ENCODE results near the gene MYO18A.
A peak's percentile ranks its signal among the peaks of the same experiment; 100 is the strongest.

The MYO18A gene

GRCh38 chr17:29146369-29146972 lies 33.7 kb downstream of the MYO18A start:
- no peak for DNase-seq

GRCh38 chr17:29145289-29146073 lies 34.7 kb downstream of the MYO18A start:
- peak; percentile 69 for DNase-seq

DNA sequence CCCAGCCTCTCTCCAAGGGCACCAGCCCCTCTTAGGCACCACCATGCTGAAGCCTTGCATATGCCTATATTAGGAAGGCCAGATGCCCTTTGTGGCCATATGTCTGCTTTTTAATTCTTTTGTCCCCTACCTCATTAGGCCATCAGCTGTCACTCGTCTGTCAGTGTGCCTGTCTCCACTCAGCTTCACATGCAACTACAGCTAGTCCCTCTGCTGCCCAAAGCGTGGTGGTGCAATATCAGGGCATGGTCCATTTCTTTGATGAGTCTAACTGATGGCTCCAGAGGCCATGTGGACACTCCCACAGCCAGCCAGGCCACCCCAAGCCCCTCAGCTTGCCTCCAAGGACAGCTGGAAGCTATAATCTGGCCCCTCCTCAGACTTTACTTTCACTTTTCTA lies 36.3 kb downstream of the MYO18A start:
- no peak for DNase-seq

DNA sequence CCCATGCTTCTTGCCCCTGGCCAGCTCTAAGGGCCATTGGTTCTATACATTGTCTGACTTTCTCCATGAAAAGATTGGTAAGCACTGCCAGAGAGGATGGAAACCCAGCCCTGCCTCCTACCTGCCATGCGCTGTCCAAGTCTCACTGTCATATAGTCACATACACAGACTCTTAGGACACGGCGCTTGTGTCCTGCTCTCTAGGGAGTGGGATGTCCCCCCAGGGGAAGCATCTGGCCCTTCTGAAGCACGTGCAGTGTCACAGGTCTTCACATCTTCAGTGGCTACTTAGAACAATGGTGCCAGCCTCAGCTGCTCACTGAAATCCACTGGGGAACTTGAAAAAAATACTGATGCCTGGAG lies 38.7 kb downstream of the MYO18A start:
- DNase-seq: no peak

DNA sequence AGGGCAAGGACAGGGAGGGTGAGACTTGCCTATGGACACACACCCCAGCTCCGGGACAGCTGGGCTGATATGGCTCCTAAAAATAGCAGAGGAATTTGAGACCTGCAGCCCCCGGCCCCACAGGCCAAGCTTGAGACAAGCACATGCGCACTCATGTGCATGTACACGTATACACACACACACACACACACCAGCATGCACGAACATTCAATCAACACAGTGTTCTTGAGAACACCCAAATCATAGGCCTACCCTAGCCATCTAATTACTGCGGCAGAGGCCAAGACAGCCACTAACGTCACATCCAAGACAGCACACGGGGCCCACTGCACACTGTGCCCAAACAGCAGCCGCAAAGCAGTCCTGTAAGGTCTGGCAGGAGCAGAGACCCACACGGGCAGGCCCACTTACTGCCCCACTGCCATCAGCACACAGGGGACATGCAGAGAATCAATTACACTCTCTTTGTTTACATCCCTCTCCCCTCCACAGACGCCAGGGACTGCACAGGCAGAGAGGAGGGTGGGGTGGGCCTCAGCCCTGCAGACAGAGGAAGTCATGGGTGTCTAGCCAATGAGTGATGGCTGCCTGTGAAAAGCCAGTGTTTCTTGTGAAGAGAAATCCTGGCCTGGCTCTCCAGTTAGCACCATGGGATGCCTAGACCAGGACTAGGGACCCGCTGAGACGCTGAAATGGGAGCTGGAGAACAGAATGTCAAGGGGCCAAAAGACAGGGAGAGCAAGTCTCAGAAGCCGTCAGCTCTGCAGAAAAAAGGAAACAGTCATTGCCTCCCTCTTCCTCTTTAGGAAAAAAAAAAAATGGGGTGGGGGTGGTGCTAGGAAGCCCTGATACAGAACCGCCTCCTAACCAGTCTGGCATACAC lies 39.3 kb downstream of the MYO18A start:
- DNase-seq: peak; percentile 60

DNA sequence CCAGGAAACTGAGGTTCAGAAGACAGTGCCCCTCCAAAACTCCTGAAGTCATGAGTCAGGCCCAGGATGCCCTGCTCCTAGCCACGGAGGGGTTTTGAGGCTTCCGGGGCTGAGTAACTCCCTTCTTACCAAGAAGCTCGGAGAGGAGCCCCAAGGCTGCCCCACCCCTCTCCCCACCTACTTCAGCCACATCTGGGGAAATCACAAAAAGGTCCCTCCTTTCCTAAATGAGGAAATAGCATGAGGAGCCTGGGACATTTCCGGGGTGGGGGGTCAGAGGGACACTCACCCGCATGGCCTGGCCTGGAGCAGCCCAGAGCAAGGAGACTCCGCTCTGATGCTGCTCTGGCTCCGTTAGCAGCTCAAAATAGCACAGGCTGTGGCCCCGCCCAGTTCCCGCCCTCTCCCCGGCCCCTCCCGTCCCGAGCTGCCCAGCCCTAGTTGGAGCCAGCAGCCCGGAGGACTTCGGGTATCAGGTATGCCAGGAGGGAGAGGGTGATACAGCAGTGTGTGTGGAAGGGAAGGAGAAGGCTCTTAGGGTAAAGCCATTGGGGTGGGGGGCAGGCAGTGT lies 40.1 kb downstream of the MYO18A start:
- peak; percentile 84 for DNase-seq

DNA sequence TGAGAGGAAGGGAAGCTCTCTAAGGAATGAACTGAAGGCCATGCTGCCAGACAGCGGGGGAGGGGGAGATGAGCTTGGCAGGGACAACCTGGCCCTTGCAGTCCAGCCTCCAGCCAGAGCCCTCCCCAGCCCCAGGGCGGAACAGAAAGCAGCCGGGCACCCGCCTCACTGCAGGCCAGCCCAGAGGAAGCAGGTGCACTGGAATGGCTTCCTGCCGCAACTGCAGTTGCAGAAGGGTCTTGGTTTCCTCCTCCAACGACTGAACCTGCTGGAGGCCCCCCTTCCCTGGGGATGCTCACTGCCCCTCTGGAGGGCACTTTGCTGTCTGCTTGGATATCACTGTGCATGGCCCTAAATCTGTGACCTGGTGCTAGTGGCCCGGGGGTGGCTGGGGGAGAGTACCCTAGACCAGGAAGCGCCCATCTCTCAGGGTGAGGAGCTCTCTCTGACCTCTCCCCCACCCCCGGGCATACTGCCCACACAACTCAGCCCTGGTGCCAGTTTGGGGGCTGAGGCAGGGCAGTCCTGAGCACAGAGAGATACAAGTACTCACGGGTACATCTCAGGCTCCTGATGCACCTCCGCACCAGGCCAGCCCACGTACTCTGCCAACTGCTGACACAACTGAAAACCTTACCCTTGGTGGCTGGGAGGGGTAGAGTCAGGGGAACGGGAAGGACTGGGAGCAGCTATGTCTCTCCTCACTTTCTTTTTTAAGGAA lies 41.1 kb downstream of the MYO18A start:
- DNase-seq: no peak

DNA sequence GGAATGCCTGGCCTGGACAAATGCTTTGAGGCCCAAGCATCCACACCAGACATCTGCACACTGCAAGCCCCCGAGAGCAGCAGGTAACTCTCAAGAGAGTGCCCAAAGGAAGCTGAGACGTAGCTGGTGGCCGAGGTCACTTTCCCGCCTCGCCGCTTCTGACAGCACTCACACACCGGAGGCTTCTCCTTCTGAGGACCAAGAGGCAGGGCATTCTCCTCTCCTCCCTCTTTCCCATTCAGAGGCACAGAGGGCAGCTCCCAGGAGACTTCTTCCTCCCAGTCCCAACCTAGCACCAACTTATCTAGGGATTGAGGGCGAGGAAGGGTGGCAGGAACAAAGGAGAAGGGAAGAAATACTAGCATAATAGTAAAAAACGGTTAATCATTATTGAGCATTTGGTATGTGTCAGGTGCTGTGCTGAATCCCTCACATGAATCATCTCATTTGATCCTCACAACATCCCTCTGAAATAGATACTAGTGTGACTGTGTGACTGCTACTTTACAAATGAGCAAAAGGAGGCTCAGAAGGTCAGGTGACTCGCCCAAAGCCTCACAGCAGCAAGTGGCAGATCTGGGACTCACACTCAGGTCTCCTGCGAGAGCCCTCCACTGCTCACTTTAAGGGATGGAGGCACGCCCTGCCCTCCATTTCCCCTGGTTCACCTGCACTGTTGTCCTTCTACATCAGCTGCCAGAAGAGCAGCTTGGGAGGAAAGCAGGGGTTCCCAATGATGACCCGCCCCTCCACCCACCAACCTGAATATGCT lies 41.8 kb downstream of the MYO18A start:
- DNase-seq: peak; percentile 49

GRCh38 chr17:29136998-29137730 lies 43.0 kb downstream of the MYO18A start:
- no peak for DNase-seq

- DNase-seq: no peak
Measured at GRCh38 chr17:29135464-29135863, 44.7 kb downstream of the MYO18A start.

GRCh38 chr17:29133121-29133713 lies 47.0 kb downstream of the MYO18A start:
- DNase-seq: no peak

GRCh38 chr17:29131814-29132682 lies 48.1 kb downstream of the MYO18A start:
- DNase-seq: no peak

GRCh38 chr17:29129731-29130130 lies 50.5 kb downstream of the MYO18A start:
- no peak for DNase-seq

DNA sequence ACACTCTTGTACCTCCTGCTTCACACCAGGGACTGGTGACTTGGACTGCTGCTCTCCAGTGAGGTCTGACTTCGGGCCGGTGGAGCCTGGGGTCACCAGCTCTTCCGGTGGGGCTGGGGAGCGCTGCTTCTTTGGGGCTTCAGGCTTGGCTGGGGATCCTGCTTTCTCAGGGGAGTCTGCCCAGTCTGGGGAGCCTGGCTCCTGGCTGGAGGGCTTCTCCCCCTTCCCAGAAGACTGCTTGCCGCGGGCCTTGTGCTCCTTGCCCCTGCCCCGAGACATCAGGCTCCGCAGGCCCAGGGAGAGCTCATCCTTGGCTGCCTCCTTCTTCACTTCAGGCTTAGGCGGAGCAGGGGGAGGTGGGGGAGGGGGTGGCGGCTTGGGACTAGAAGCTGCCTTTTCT lies 52.4 kb downstream of the MYO18A start:
- DNase-seq: no peak

GRCh38 chr17:29126268-29126930 lies 53.8 kb downstream of the MYO18A start:
- DNase-seq: no peak

GRCh38 chr17:29125651-29126050 lies 54.5 kb downstream of the MYO18A start:
- DNase-seq: no peak

GRCh38 chr17:29124925-29125273 lies 55.3 kb downstream of the MYO18A start:
- no peak for DNase-seq

DNA sequence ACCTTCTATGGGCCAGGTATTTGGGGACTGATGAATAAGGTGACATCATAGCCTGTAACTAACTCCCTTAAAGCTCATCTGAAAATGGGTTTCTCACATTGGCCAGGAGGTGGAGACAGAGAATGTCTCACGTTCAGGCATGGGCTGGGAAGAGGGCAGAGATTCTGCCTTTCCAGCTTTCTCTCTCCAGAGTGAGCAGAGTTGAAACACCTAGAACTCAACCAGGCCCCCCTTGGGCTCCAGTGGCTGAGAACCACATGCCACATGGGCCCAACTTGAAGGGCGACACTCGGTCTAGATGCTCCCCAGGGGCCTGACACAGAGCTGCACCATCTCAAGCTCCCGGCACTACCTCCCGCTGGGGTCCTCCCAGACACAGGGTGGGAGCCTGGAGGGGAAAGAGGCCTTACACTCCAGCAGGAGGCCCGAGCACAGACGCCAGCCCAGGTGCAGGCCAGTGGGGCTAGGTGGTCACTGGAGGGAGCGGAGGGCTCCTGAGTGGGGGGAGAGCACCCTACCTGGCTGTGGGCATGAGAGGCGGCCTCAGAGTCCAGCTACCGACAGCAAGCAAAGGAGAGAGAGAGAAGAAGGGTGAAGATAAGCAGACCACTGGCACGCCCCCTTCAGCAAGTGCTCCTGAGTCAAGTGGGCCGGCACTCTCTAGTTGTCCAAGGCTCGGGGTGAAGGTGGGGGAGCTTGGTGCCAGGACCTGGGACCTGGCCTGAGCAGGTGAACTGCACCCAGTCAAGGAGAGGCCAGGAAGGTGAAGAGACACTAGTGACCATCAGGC lies 55.9 kb downstream of the MYO18A start:
- DNase-seq: peak; percentile 29

Measured in activated gamma-delta T cell treated with Interleukin-2 at 50 U/mL for 16 hours (primary cell).